HG03565 (cell line): ENCODE data around the gene KCNN3.
A peak's percentile ranks its signal among the peaks of the same experiment; 100 is the strongest.

ENCODE experiments used
- ATAC-seq: cut with Tn5 transposase; IDR thresholded peaks from one replicate; pipeline ENCODE4 v1.9.1; 2021; ENCODE audit warnings: mild to moderate bottlenecking, moderate library complexity; ENCODE audit not compliant: unreplicated experiment

The KCNN3 gene

DNA sequence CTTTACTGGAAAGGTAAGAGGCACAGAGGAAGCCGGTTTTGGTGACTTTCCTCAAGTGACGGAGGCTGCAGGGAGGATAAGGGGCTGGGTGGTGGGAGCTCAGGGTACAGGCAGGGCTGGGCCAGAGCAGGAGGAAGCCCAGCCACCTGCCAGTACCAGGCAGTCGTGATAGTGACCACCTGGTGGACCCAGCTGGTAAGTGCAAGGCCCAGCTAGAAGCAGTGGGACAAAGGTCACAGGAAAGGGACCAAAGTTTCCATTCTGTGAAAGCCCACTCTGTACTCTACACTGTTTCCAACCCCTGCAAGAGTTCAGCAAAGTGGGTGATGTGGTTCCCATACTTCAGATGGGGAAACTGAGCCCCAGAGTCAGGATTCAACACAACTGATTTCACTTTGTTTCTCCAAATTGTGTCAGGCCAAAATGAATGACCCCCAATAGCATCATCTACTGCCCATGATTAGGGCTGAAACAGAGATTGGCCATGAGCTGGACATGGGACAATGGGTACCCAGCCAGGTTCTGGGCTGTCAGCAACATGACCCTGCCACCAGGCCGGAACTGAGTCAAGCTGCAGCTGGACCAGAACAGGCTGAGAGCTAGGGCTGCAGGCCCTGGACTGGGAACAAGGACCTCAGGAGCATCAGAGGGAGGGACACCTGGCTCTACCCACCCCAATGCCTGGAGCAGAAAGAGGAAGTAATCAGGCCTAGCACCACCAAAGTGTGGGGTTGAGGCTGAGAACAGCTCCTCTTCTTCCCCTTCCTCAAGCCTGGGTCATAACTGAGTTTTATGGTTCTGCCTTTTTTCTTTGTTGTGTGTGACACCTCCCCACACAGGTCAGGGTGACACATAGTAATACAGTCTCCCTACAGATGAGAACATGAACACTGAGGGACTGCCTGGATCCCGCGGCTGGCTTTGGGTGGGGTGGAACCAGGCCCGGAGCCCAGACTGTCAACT, 50.2 kb downstream of the KCNN3 start:
- no peak for ATAC-seq

DNA sequence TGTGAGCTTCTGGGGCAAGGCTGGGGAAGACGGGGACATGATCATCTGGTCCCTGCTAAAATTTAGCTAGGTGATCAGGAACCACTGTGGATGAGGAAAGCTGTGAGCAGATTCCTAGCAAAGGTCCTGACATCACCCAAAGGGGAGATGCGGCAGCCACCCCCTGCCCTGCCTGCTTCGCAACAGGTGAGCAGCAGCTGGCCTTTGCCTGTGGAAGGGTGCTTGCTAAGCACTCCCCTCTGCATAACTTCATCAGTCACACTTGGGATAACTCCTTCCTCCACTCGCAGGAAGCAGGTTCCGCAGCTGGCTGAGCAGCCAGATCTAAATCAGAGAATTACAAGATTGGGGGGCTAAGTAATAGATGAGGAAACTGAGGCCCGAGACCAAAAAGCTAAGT, 51.2 kb downstream of the KCNN3 start:
- ATAC-seq: no peak

DNA sequence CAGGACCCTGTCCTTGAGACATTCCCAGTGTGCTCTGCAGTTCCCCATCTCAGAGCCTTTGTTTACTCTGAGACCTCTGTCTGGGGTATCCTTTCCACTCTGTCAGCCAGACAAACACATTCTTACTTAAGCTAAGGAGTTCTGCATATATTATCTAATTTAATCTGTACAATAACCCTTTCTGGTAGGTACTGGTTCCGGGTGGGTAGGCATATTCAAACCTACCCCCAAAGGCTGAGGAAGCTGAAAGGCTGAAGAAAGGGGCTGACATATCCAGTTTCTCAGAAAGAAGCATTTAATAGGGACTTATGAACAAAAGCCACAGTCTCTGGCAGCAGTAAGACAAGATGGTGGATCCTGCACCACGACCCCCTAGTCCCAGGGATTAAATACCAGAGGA, 53.1 kb downstream of the KCNN3 start:
- no peak for ATAC-seq

DNA sequence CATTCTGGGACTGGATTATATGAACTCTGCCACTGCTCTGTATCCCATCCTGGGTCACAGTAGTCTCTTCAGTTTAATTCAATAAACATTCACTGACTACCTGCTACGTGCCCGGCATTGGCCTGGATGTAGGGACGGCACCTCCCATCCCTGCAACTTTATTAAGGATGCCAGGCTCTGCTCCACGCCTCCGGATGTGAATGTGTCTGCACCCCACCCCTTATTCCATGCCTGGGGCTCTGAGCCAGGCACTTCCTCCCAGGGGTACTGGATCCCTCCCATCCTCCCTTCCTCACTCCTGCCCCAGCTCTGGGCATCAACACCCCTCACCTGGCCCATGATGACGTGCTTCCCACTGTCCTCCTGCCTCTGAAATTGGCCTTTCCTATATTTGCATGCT, 53.7 kb downstream of the KCNN3 start:
- no peak for ATAC-seq

DNA sequence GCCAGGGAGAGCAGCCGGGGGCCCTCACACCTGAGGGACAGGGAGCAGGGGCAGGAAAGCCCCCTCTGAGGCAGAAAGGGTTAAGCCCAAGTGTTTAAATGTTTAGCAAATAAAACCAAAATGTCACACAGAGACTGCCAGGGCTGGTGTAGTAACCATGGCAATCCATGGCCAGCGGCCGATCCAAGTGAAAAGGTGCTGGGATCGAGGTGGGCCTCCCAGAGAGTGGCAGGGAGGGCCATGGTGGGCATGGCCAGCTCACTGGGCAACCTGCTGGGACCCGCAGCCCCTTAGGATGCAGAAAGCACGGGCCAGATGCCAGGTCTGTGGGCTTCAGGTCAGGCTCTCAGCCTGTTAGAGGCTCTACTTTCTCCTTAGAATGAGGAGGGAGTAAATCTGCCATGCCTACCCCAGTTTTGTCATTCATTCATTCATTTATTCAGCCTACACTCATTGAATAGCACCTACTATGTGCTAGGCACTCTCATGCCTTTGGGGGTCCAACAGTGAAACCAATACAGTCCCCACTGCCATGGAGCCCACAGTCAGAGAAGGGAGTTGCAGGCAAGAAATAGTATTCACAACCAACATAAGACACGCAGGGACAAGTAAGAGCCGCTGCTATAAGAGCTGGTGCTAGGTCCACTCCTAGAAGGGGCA, 56.1 kb downstream of the KCNN3 start:
- ATAC-seq: no peak

DNA sequence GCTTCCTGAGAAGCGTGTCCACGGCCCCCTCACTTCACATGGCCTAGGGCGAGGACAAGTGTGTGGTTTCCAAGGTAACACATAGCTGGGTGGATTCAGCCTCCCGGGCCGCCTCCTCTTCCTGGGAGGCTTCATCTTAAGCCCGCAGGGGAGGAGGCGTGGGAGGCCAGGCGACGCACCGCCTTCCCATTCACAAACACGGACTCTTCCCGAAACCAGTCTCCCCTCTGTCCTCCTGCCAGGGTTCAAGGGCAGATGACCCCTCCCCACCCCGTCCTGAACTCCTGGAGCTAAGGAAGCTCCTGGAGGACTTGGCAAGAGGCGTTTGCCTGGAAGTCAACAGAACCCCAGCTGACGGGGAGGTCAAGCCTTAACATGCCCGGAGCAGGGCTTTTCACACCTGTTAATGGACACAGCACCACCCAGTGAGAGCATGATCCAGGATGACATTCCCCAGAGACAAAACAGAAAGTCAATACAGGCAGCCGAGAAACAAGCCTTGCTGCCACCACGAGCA, 56.7 kb downstream of the KCNN3 start:
- no peak for ATAC-seq

DNA sequence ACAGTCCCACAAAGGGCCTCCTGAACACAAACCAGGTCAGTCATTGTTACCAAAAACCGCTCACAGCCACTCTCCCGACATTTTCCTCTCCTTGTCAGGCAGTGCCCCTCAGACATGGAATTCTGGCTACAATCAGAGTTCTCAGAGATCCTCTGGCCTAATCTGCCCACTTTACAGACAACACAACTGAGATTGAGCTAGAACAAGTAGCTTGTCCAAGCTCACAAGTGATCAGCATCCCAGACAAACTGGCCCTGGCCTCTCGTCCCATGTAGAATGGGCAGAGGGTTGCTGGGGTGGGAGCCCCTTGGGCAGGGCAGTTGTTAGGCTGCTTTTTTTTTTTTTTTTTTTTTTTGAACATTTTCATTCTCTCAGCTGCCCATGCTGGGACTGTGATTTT, 57.2 kb downstream of the KCNN3 start:
- ATAC-seq: no peak

DNA sequence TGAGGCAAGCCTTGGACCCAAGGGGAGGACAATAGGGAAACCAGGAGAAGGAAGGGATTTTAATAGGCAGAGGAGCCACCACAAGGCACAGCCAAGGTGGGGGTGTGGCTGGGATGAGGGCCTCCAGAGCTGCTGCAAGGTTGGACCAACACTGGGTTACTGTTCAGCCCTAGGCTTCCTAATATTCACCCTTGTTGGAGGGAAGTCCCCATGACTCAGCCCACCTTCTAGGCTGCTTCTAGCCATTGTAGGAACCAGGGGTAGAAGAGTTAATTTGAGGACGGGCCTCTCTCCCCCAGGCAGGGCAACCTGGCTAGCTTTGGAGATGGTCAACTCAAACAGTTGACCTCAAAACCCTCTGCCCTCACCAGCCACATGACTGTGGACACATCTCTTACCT, 59.5 kb downstream of the KCNN3 start:
- no peak for ATAC-seq

DNA sequence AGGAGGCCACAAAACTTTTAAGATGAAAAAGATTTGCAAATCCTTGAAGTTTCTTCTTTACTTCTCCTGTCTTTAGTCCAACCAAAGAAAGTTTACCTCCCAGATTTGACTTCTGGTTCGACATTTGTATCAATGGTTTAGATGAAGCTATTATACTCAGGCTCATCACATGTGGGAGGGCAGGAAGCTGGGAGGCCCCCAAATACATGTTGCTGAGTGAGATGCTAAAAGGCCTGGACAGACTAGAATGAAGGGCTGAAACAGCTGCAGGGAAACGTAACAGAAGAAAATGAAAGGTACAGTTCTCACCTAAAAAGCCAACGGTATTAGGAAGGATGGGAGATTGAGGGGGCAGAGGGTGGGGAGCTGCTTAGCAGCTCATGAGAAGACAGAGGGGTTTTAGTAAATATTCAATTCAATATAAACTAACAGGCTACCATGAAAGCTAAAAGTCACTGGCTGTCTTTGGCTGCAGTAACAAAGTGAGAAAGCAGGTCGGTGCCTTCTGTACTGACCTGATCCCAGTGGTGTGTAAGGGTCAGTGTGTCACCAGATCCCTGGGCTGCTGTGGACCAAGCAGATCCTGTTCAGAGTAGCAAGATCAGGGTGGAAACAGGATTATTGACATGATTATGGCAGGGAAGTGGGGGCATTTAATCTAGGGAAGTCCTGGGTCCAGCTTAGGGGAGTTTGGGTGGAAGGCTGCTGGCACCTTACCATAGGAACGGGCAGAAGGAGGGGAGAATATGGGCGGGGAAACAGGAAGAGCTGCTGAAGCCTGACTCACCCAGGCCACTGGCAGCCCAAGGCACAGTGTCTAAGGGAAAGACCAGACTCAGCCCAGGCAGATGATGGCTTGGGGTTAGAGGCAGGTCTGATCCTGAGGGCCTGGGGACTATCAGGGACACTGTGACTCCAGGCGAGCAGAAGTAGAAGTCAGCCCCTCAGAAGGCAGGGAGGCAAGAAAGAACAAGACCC, 60.4 kb downstream of the KCNN3 start:
- no peak for ATAC-seq

DNA sequence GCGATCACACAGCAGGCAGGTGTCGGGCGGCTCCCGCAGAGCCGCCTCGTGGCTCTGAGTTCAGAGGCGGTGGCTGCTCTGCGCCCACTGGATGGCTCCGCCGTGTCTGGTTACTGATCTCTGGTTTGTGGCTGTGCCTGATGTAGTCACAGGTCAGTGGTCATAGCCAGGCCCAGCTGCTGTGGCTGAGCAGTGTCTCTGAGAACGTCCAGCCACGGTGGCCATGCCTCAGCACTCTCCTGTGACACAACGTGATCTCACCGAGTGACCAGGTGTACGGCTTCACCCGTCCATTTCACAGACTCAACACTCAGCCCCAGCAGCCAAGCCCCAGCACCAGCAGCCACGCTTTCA, 61.2 kb downstream of the KCNN3 start:
- no peak for ATAC-seq

DNA sequence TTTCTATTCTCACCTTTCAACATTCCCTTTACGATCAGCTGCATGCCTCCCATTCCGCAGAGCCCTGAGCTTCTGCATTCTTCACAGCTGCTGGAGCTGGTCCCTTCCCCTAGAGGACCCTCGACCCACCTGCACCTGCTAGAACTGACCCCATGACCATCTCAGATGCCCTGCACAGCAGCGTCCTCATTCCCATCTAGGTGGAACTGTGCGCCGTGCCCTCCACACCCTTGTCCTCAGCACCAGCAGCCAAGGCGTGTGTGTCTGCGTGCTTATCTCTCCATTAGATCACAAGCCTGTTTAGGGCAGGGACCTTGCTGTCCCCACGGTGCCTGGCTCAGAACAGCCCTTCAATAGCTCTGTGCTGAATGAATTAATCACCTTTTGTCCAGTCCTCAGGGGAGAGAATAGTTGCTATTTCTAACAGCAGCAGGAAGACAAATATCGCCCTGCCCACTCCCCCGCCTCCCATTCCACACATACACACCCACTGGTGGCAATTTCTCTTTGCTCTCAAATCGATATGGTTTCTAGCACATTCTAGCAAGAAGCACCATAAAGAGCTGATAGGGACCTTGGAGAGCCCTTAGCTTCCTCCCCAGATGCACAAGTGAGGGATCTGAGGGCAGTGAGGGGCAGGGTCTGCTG, 61.7 kb downstream of the KCNN3 start:
- ATAC-seq: no peak

DNA sequence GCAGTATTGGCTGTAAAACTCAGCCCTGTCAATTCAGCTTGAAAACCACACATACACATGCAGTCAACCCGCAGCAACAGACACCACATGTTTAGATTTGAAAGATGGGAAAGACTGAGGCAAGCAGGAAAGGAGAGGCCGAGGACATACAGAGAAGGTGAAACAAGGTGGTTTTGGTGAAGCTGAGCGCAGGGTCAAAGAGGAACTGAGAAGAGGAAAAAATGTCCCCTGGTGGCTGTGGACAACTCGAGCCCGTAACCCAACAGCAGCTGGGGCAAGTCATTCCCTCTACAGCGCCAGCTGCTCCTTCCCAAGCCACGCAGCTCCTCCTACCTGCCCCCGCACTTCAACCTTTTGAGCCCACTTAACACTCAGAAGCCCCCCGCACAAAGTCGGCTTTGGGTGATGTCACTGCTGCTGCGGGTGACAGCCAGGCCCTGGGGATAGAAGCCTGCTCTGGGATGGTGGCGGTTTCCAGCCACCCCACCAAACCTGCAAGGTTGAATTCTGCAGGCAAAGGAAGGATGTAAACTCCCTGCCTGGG, 63.0 kb downstream of the KCNN3 start:
- peak; percentile 61 for ATAC-seq

DNA sequence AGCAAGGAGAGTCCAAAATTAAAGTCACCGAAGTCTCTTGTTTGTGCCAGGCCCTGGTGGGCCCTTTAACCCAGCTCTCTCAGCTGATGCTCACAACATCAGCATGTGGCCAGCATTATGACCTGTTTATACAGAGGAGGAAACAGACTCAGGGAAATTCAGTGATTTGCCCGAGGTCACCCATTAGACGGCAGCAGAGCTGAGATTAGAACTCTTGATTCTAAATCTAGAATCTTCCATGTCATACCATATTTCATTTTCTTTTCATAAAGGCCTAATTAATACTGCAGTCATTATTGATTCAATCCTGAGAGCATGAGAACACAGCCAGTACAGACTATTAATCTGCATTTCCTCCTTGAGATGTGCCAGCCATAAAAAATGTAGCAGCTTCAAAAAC, 63.7 kb downstream of the KCNN3 start:
- no peak for ATAC-seq

DNA sequence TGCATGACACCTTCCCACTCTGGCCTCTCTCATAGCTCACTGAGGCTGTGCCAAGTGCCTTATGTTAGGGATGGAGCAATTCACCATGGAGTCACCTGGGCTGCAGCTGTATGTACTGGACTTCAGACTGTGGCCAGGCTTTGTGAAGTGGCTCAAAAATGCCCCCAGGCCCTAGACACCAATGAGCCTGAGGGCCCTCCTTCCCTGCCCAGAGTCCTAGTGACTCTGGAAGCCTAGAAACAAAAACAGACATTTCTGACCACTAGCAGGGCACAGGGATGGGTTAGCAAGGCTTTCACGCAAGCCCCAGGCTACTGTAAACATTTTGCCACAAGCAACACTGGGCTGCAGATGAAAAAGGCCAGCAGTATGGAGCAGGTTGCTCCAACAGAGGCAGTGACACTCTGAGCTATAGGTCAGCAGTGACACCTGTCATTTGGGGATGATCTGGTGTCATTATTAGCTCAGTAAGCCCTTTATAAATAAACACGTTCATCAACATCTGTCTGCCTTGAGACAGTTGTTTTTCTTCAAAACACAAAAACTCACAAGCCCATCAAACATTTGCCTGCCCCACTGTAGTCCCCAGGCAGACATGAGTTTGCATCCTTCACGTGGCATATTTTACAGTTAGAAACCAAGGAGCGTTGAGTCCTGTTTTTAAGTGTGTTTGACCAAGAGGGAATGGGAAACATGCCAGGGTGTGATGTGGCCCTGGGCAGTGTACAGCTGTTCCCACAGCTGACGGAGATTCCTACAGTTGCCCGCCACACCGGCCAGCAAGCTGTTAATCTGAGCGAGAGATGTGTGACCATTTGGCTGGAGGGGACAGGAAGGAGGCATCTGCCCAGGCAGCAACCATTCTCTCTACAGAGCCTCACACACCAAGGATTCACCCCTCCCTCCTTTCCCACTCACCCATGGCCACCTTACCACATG, 66.8 kb downstream of the KCNN3 start:
- no peak for ATAC-seq

DNA sequence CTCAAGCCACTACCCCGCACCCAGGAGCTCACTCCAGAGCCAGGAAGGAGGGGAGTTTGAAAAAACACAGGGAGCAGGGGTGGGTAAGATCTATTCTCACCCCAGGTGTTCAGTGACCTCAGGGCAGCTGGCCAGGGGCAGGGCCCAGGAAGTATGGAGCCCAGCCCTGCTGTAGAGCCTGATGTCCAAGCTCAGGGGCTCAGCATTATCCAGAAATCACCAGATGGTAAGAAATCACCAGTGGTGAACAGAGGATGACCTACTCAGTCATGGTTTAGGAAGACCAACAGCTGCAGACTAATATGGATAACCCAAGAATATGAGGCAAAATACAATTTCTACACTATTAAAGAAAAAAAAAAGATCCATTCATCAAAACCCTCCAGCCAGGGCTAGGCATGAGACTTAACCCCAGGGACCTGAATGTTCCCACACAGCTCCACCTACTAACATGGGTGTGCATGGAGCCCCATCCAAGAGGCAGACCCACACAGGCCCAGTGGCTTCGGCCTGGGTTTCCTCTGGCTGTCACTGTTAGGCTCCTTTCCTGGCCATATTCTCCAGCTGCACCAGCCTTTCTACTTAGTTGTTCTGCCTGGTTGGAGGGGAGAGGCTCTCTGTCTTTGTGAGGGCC, 67.6 kb downstream of the KCNN3 start:
- ATAC-seq: no peak

DNA sequence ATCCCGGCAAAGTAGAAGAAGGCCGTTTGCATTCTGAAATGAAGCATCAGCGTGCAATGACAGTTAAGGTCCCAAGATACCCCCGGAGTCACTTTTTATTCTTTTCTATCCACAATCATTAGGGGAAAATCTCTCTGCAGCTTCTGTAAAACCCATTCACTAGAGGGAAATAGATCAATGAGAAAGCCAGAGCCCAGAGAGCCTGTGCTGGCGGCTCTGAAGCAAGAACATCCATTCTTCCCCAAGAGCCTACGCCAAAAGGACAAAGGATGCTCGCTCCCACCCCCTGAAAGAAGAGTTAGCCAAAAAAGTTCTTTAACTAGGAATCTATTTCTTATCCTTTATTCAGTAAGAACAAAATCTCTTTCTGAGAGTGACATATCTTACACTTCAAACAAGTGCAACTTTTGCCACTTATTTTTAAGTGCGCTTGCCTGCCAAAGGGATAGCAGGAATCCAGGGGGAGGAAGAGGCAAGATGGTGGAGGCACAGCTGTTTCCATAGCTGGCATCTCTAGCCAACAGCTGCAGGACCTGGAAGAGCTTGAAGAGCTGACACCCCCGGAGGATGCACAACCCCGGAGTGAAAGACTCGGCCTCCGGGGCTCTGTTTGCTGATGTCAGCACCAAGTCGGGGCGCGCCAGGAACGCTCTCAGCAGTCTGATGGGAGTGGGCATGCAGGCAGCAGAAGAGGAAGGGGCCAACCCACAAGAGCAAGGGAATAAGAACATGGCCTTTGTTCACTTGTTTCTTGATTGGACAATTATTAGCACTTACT, 68.7 kb downstream of the KCNN3 start:
- ATAC-seq: no peak

DNA sequence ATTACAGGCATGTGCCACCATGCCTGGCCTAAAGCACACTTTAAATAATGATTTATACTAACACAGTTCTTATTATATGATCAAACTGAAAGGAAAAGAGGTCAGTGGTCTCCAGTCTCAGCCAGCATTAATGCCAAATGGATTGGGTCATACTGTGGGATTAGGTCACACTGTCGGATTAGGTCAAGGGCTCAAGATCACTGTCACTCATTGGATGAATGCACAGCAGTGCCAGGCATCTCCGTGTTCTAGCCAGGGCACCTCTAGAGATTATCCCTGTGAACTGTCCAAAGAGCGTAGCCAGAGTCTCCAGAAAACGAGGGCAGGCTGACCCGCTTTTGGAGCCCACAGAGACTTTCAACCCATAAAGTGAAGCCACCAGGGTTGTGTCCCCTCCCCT, 70.9 kb downstream of the KCNN3 start:
- ATAC-seq: no peak

DNA sequence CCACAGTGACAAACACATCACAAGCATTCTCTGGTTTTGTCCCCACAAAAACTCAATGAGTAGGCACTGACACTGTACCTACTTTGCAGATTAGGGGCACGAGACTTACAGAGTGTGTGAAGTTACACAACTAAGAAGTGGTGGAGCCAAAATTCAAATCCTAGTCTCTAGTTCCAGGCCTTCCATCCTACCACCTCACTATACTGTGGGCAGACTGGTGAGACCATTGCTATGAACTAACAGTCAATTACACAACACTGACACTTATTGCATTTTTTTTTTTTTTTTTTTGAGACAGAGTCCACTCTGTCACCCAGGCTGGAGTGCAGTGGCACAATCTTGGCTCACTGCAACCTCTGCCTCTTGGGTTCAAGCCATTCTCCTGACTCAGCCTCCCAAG, 71.4 kb downstream of the KCNN3 start:
- ATAC-seq: no peak
